ENCODE measurements around the gene TACO1.

The TACO1 gene

DNA sequence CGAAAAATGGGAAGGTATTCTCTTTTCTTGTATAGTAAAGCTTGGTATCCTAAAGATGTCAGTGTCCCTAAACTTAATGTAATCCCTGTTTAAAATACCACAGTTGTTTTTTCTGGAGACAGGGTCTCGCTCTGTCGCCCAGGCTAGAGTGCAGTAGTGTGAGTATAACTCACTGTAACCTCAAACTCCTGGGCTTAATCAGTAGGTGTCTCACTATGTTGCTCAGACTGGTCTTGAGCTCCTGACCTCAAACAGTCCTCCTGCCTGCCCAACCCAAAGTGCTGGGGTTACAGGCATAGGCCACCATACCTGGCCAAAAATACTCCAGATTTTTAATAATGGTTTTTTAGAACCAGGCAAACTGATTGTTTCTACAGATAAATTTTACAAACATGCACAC, 42.3 kb upstream of the TACO1 start:
- H2BK120ac ChIP-seq (ENCODE audit: low read depth, low read length): no peak overlapping the region
- H3K23ac ChIP-seq (ENCODE audit: low read length in 2 of 2): no peak overlapping the region
- peaks cover 11% of the 10 kb centered on the region for H3K79me1 ChIP-seq (replicated peaks; ENCODE audit: low read length, poor library complexity, severe bottlenecking)
- DNase-seq: no peak
- no peak overlapping the region for H2AK5ac ChIP-seq (ENCODE audit: low read length, severe bottlenecking)
- H3K9ac ChIP-seq (ENCODE audit: low read length): no peak overlapping the region
- no peaks in the 10 kb centered on the region for H3K27me3 ChIP-seq (ENCODE audit: control insufficient read depth in 1 of 2, insufficient read depth in 1 of 2, low read length in 2 of 2)
- H2BK12ac ChIP-seq (ENCODE audit: low read length in 2 of 2): no peak overlapping the region
- H3K27ac ChIP-seq (ENCODE audit: low read length, poor library complexity, severe bottlenecking): no peak overlapping the region
- no peak overlapping the region for H2BK15ac ChIP-seq (ENCODE audit: low read depth, poor library complexity, severe bottlenecking)
- peaks cover 2% of the 10 kb centered on the region for H3K4me1 ChIP-seq (ENCODE audit: control insufficient read depth, insufficient read depth, low read depth, low read length)
- no peak overlapping the region for H2AFZ ChIP-seq (ENCODE audit: low read depth, low read length)
- no peak overlapping the region for H2BK5ac ChIP-seq (ENCODE audit: low read depth, low read length, poor library complexity, severe bottlenecking)
- 100% methylated on average over 3 of the region's 3 CpGs for WGBS
- H3K4me3 ChIP-seq (ENCODE audit: insufficient read depth in 1 of 2, low read depth in 1 of 2, low read length in 2 of 2): no peak overlapping the region
- no peak overlapping the region for H3K4me2 ChIP-seq (ENCODE audit: low read length, poor library complexity, severe bottlenecking)
- H3K9me3 ChIP-seq (ENCODE audit: control insufficient read depth, low read length): no peaks in the 10 kb centered on the region
- no peak overlapping the region for H4K8ac ChIP-seq (ENCODE audit: low read length)
- H4K91ac ChIP-seq (ENCODE audit: low read length): no peak overlapping the region
- H3K36me3 ChIP-seq (ENCODE audit: control insufficient read depth in 1 of 2, insufficient read depth in 2 of 2, low read depth in 1 of 2, low read length in 2 of 2): no peaks in the 10 kb centered on the region
- no peak overlapping the region for H3K4ac ChIP-seq (ENCODE audit: low read depth in 1 of 2, low read length in 2 of 2)
- H3K14ac ChIP-seq (ENCODE audit: low read length in 2 of 2): no peak overlapping the region
- H3K18ac ChIP-seq (ENCODE audit: low read depth in 1 of 2, low read length in 2 of 2): no peak overlapping the region

GRCh38 chr17:63561819-63562218, 38.9 kb upstream of the TACO1 start:
- H3K9me3 ChIP-seq (ENCODE audit: control insufficient read depth, low read length): no peaks in the 10 kb centered on the region
- H3K27me3 ChIP-seq (ENCODE audit: control insufficient read depth in 1 of 2, insufficient read depth in 1 of 2, low read length in 2 of 2): no peaks in the 10 kb centered on the region
- H2BK15ac ChIP-seq (ENCODE audit: low read depth, poor library complexity, severe bottlenecking): no peak overlapping the region
- H3K79me1 ChIP-seq (replicated peaks; ENCODE audit: low read length, poor library complexity, severe bottlenecking): peaks cover 19% of the 10 kb centered on the region
- no peak overlapping the region for H3K18ac ChIP-seq (ENCODE audit: low read depth in 1 of 2, low read length in 2 of 2)
- H3K14ac ChIP-seq (ENCODE audit: low read length in 2 of 2): no peak overlapping the region
- no peak overlapping the region for H3K27ac ChIP-seq (ENCODE audit: low read length, poor library complexity, severe bottlenecking)
- no peak overlapping the region for H3K4ac ChIP-seq (ENCODE audit: low read depth in 1 of 2, low read length in 2 of 2)
- no peak overlapping the region for H3K23ac ChIP-seq (ENCODE audit: low read length in 2 of 2)
- no peak for DNase-seq
- no peak overlapping the region for H2AK5ac ChIP-seq (ENCODE audit: low read length, severe bottlenecking)
- no peak overlapping the region for H2BK120ac ChIP-seq (ENCODE audit: low read depth, low read length)
- no peak overlapping the region for H4K91ac ChIP-seq (ENCODE audit: low read length)
- no peak overlapping the region for H3K9ac ChIP-seq (ENCODE audit: low read length)
- H3K36me3 ChIP-seq (ENCODE audit: control insufficient read depth in 1 of 2, insufficient read depth in 2 of 2, low read depth in 1 of 2, low read length in 2 of 2): no peaks in the 10 kb centered on the region
- no peak overlapping the region for H3K4me2 ChIP-seq (ENCODE audit: low read length, poor library complexity, severe bottlenecking)
- H4K8ac ChIP-seq (ENCODE audit: low read length): no peak overlapping the region
- no peak overlapping the region for H2BK5ac ChIP-seq (ENCODE audit: low read depth, low read length, poor library complexity, severe bottlenecking)
- H3K4me1 ChIP-seq (ENCODE audit: control insufficient read depth, insufficient read depth, low read depth, low read length): peaks cover 2% of the 10 kb centered on the region
- no peak overlapping the region for H2BK12ac ChIP-seq (ENCODE audit: low read length in 2 of 2)
- no peak overlapping the region for H3K4me3 ChIP-seq (ENCODE audit: insufficient read depth in 1 of 2, low read depth in 1 of 2, low read length in 2 of 2)
- H2AFZ ChIP-seq (ENCODE audit: low read depth, low read length): no peak overlapping the region

DNA sequence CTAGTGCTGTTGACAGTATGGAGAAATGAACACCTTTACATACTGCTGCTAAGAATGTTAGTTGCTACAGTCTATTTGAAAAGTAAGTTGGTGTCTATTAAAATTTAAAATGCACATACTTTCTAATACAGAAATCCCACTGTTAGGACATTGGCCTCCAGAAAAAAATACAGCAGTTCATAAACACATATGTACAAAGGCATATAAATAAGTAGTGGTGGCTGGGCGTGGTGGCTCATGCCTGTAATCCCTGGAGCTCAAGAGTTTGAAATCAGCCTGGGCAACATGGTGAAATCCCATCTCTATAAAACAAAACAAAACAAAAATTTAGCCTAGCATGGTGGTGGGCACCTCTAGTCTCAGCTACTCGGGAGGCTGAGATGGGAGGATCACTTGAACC, 37.4 kb upstream of the TACO1 start:
- Histone ChIP-seq H2BK5ac (ENCODE audit: low read depth, low read length, poor library complexity, severe bottlenecking) (no peak overlapping the region), H4K91ac (ENCODE audit: low read length) (no peak overlapping the region), H3K14ac (ENCODE audit: low read length in 2 of 2) (no peak overlapping the region), H3K23ac (ENCODE audit: low read length in 2 of 2) (no peak overlapping the region), H2AFZ (ENCODE audit: low read depth, low read length) (no peak overlapping the region), H2BK120ac (ENCODE audit: low read depth, low read length) (no peak overlapping the region), H3K27me3 (ENCODE audit: control insufficient read depth in 1 of 2, insufficient read depth in 1 of 2, low read length in 2 of 2) (no peaks in the 10 kb centered on the region), H3K36me3 (ENCODE audit: control insufficient read depth in 1 of 2, insufficient read depth in 2 of 2, low read depth in 1 of 2, low read length in 2 of 2) (no peaks in the 10 kb centered on the region), H2AK5ac (ENCODE audit: low read length, severe bottlenecking) (no peak overlapping the region), H3K4ac (ENCODE audit: low read depth in 1 of 2, low read length in 2 of 2) (no peak overlapping the region), H3K4me1 (ENCODE audit: control insufficient read depth, insufficient read depth, low read depth, low read length) (no peaks in the 10 kb centered on the region), H3K18ac (ENCODE audit: low read depth in 1 of 2, low read length in 2 of 2) (no peak overlapping the region), H3K4me2 (ENCODE audit: low read length, poor library complexity, severe bottlenecking) (no peak overlapping the region), H2BK15ac (ENCODE audit: low read depth, poor library complexity, severe bottlenecking) (no peak overlapping the region), H3K9me3 (ENCODE audit: control insufficient read depth, low read length) (no peaks in the 10 kb centered on the region), H3K4me3 (ENCODE audit: insufficient read depth in 1 of 2, low read depth in 1 of 2, low read length in 2 of 2) (no peak overlapping the region), H4K8ac (ENCODE audit: low read length) (no peak overlapping the region), H2BK12ac (ENCODE audit: low read length in 2 of 2) (no peak overlapping the region), H3K9ac (ENCODE audit: low read length) (no peak overlapping the region), H3K27ac (ENCODE audit: low read length, poor library complexity, severe bottlenecking) (no peak overlapping the region), H3K79me1 (replicated peaks; ENCODE audit: low read length, poor library complexity, severe bottlenecking) (peaks cover 17% of the 10 kb centered on the region)
- no peak for DNase-seq
- no CpG with 5 or more reads among the region's 2 CpGs for WGBS

- Histone ChIP-seq H3K36me3 (ENCODE audit: control insufficient read depth in 1 of 2, insufficient read depth in 2 of 2, low read depth in 1 of 2, low read length in 2 of 2) (no peaks in the 10 kb centered on the region), H4K91ac (ENCODE audit: low read length) (peak overlapping the region; percentile 39), H2BK15ac (ENCODE audit: low read depth, poor library complexity, severe bottlenecking) (no peak overlapping the region), H3K79me1 (replicated peaks; ENCODE audit: low read length, poor library complexity, severe bottlenecking) (peaks cover 17% of the 10 kb centered on the region), H3K27ac (ENCODE audit: low read length, poor library complexity, severe bottlenecking) (no peak overlapping the region), H3K9me3 (ENCODE audit: control insufficient read depth, low read length) (no peaks in the 10 kb centered on the region), H2AFZ (ENCODE audit: low read depth, low read length) (no peak overlapping the region), H3K4ac (ENCODE audit: low read depth in 1 of 2, low read length in 2 of 2) (no peak overlapping the region), H3K27me3 (ENCODE audit: control insufficient read depth in 1 of 2, insufficient read depth in 1 of 2, low read length in 2 of 2) (no peaks in the 10 kb centered on the region), H3K4me1 (ENCODE audit: control insufficient read depth, insufficient read depth, low read depth, low read length) (peaks cover under 1% of the 10 kb centered on the region), H3K23ac (ENCODE audit: low read length in 2 of 2) (no peak overlapping the region), H3K4me3 (ENCODE audit: insufficient read depth in 1 of 2, low read depth in 1 of 2, low read length in 2 of 2) (no peak overlapping the region), H3K4me2 (ENCODE audit: low read length, poor library complexity, severe bottlenecking) (no peak overlapping the region), H2BK5ac (ENCODE audit: low read depth, low read length, poor library complexity, severe bottlenecking) (no peak overlapping the region), H2AK5ac (ENCODE audit: low read length, severe bottlenecking) (no peak overlapping the region), H3K9ac (ENCODE audit: low read length) (no peak overlapping the region), H3K14ac (ENCODE audit: low read length in 2 of 2) (no peak overlapping the region), H2BK12ac (ENCODE audit: low read length in 2 of 2) (no peak overlapping the region), H3K18ac (ENCODE audit: low read depth in 1 of 2, low read length in 2 of 2) (no peak overlapping the region), H2BK120ac (ENCODE audit: low read depth, low read length) (no peak overlapping the region), H4K8ac (ENCODE audit: low read length) (no peak overlapping the region)
- DNase-seq: no peak
- 100% methylated on average over 5 of the region's 5 CpGs for WGBS
These were observed 36.1 kb upstream of the TACO1 start for GRCh38 chr17:63564562-63564961.

Data from mesenchymal stem cell (in vitro differentiated cells and primary cell).